HG02938 (cell line): ENCODE results near the gene FBN1.
A peak's percentile ranks its signal among the peaks of the same experiment; 100 is the strongest.

ENCODE experiments used
- ATAC-seq: cut with Tn5 transposase; IDR thresholded peaks from one replicate; pipeline ENCODE4 v1.9.1; 2021; ENCODE audit warnings: mild to moderate bottlenecking, moderate library complexity; ENCODE audit not compliant: unreplicated experiment

The FBN1 gene

GRCh38 chr15:48653216-48653615 lies 7.7 kb upstream of the FBN1 start:
- ATAC-seq: no peak

GRCh38 chr15:48652510-48653076 lies 7.1 kb upstream of the FBN1 start:
- ATAC-seq: no peak

GRCh38 chr15:48650931-48651330 lies 5.4 kb upstream of the FBN1 start:
- ATAC-seq: no peak

- no peak for ATAC-seq
These were observed 2.5 kb upstream of the FBN1 start for GRCh38 chr15:48647962-48648361.

- ATAC-seq: no peak
These were observed 822 bp upstream of the FBN1 start for GRCh38 chr15:48646331-48646730.

- ATAC-seq: peak; percentile 42
These were observed 517 bp downstream of the FBN1 start for GRCh38 chr15:48644827-48645557.

- ATAC-seq: no peak
These were observed 1.1 kb downstream of the FBN1 start for GRCh38 chr15:48644467-48644826.

- ATAC-seq: no peak
These were observed 1.6 kb downstream of the FBN1 start for GRCh38 chr15:48643776-48644466.

- ATAC-seq: no peak
These were observed 2.3 kb downstream of the FBN1 start for GRCh38 chr15:48643206-48643605.

GRCh38 chr15:48642795-48643194 lies 2.7 kb downstream of the FBN1 start:
- no peak for ATAC-seq

GRCh38 chr15:48641416-48641815 lies 4.1 kb downstream of the FBN1 start:
- ATAC-seq: no peak

- ATAC-seq: no peak
These were observed 6.5 kb downstream of the FBN1 start for GRCh38 chr15:48638963-48639362.

GRCh38 chr15:48637639-48638038 lies 7.9 kb downstream of the FBN1 start:
- ATAC-seq: no peak

- no peak for ATAC-seq
These were observed 9.0 kb downstream of the FBN1 start for GRCh38 chr15:48636511-48636910.

- no peak for ATAC-seq
These were observed 10.6 kb downstream of the FBN1 start for GRCh38 chr15:48634893-48635292.

GRCh38 chr15:48634096-48634495 lies 11.4 kb downstream of the FBN1 start:
- no peak for ATAC-seq

GRCh38 chr15:48632651-48633050 lies 12.9 kb downstream of the FBN1 start:
- ATAC-seq: no peak

- ATAC-seq: no peak
These were observed 14.2 kb downstream of the FBN1 start for GRCh38 chr15:48631176-48631770.

- no peak for ATAC-seq
These were observed 15.3 kb downstream of the FBN1 start for GRCh38 chr15:48630245-48630644.

- no peak for ATAC-seq
These were observed 16.7 kb downstream of the FBN1 start for GRCh38 chr15:48628832-48629231.

GRCh38 chr15:48627260-48627940 lies 18.1 kb downstream of the FBN1 start:
- ATAC-seq: no peak
